IPS-NIHi7 (cell line): Measurements from ENCODE around the gene AHDC1.

ENCODE experiments used
- DNase-seq: peaks from one replicate; pipeline ENCODE4 v3.0.0; 2012; ENCODE audit warnings: mixed read lengths; ENCODE audit errors: extremely low spot score

Gene AHDC1

DNA sequence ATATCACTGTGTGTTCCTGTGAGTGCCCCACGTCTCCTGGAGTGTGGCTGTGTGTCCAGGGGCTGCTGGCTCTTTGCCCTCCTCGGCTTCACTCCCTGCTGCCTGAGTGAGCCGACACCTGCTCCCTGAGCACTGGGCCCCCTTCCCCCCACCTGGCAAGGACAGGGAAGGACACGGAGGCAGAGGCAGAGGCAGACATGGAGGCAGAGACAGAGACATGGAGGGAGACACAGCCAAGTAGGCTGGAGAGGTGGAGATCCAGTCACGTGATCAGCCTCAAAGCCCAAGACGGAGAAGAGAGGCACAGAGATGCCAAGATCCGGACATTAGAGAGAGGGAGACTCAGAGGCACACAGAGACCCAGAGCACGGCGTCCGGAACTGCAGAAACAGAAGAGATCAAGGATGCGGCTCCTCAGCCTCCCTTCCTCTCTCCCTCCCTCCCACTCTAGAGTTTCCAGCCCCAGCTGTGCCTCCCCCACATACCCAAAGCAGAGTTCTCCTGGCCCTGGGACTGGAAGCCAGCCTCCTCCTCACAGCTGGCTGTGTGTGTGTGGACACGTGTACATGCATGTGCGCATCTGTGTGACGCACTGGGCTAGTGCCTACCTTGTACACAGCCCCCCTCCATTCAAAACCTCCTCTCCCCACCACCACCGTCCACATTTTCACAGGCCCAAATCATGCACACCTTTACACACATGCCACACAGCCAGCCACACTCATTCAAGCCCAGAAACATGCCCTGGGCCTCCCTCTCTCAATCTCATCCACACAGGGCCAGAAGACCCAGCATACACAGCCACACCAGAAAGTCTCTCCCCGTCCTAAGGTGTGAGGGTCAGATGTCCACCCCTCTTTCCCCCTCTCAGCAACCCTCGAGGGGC lies 74.9 kb downstream of the AHDC1 start:
- no peak for DNase-seq

DNA sequence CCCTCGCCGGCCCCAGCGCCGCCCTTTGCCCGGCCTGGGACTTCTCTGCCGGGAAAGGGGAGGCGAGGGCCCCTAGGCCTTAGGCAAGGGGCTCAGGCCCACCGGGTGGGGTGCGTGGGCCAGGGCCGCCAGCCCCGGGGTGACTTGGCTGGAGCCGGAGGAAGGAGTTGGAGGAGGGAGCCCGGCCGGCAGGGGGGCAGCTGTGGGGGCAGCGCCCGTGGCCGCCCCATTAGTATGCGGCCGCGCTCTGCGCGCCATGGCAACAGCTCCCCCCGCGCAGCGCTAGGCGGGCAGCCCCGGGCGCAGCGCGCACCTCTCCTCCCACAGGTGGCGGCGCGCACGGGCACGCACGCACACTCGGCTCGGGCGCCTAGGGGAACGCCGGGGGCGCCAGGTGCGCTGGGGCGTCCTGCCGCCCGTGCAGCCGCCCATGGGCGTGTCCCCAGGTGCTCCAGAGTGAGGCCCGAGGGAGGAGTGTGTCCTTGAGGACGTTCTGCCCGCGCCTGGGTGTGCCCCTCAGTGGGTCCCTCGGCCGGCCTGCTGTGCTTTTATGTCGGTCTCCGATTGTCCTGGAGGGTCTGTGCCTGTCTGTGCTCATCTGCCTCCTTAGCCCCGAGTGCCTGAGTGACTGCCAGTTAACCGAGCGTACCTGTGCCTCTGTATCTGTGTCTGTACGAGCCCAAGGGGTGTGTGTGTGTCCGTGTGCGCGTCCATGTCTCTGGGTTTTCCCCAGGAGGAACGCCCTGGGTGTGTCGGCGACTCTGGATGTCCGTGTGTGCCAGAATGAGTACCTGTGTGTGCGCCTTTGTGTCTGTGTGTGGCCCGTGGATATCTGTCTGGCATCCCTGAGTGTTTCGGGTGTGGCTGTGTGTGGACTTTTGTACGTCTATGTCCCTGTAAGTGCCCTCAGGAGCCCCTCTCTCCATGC lies 75.8 kb downstream of the AHDC1 start:
- no peak for DNase-seq

DNA sequence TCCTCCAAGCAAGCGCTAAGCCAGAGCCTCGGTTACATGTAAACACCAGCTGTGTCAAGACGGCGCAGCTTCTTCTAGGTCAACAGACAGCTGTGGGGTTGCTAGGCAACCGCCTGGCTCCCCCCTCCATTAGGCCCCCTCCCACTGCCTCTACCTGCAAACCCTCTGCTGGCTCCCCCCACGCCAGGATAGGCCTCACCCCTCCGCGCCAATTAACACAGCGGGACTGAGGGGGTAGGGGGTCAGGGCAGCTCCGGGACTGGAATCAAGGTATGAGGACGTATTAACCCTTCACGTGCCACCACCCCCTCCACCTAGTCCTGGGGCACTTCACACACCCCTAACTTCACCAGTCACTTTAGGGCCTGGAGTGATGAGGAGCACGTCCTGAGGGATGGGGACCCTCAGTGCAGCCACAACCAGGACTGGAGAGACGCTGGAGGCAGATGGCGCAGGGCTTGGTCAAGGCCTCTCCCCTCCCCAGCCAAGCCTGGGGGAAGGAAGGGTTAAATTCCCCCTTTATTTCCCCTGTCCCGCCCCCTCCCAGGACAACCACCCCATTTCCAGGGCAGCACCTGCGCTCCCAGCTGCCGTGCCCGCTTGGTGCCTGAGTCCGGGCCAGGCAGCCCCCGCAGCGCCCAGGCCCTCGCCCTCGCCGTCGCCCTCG lies 76.6 kb downstream of the AHDC1 start:
- DNase-seq: peak; percentile 90

DNA sequence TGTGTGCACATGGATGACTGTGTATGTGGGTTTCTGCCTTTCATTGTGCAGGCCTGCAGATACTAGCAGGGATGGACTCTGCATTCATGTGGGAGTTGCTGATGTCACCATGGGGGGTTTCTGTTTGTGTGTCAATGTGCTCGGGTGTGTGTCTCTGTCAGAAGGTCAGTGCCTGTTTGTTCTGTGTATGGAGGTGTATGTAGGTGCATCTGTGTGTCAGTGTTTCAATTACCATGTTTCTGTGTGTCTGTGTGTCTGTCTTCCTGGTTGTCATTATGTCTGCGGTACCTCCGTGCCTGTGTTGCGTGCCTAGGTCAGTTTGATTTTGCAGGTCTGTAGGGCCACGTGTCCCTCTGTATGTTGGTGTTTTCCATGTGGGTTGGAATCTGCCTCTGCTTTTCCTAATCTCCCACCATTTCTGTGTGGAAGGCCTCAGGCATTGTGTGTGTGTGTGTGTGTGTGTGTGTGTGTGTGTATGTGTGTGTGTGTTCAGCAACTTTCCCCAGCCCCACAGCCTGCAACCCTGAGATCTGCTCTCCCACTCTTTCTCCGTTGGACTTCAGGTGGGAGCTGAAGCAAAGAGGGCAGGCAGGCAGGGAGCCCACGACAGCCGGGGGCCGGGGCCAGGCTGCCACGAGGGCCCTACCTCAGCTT lies 77.2 kb downstream of the AHDC1 start:
- DNase-seq: no peak

DNA sequence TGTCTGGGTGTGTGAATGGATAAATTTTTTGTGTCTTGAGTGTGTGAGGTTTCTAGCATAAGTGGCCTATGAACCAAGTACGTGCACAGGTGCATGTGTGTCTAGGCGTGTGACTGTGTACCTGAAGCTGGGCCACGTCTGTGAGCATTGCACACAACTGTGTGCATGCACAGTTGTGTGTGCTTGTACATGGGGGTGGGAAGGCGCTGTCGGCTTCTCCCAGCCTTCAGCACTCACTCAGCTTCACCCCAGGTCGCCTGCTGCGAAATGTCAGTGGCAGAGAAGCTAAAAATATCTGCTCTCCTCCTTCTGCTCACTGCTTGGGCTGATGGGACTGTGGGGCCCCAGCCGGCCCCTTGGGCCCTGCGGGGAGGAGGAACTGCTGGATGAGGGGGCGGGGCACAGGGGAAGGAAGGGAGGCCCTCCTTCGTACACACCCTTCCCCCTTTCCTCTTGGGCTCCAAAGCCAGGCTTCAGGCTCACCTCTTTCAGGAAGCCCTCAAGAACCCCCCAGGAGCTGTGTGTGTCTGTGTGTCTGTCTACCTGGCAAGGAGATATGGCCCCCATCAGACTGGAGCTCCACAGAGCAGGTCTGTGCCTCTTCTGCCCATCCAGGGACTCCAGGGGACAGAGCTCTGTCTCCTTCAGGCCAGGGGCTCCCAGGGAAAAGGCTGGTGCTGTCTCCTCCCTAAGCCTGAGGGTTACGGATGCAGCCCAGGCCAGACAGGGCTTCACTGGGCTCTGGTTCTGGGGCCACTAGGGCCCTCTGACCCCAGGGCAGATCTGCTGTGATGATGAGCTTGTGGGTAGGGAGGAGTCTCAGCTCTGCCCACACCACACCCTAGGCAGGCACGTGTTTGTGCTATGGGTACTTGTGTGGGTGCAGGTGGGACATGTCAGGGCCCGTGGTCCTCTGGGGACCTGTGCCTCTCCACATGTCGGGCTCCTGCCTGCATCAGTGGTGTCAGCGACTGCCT lies 78.4 kb downstream of the AHDC1 start:
- peak; percentile 78 for DNase-seq

DNA sequence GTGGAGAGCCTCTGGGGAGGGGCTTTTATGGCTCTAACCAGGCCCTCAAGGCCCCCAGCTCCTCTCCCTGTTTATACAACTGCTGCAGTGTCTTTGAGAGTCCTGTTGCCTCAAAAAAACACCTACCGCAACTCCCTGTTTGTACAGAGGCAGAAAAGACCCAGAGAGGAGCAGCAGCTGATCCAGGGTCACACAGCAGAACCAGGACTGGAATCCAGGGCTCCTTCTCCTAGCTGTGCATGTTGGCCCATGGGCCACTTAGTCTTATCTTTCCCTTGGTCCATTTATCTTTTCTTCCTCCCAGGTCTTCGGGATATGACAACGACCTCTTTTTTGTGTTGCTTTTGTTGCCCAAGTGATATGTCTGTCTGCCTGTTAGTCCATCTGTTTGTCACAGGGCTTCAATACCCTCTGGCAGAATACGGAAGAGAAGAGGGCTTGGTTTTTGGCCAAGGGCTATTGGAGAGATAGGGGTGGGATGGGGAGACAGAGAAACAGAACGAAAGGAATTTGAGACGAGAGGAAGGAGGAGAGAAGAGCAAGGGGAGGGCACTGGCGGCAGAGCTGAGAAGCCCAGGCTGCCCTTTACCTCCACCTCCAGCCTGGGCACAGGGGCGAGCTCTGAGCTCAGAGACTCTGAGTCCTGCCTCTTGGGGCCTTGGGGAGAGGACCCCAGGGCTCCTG lies 80.5 kb downstream of the AHDC1 start:
- no peak for DNase-seq

DNA sequence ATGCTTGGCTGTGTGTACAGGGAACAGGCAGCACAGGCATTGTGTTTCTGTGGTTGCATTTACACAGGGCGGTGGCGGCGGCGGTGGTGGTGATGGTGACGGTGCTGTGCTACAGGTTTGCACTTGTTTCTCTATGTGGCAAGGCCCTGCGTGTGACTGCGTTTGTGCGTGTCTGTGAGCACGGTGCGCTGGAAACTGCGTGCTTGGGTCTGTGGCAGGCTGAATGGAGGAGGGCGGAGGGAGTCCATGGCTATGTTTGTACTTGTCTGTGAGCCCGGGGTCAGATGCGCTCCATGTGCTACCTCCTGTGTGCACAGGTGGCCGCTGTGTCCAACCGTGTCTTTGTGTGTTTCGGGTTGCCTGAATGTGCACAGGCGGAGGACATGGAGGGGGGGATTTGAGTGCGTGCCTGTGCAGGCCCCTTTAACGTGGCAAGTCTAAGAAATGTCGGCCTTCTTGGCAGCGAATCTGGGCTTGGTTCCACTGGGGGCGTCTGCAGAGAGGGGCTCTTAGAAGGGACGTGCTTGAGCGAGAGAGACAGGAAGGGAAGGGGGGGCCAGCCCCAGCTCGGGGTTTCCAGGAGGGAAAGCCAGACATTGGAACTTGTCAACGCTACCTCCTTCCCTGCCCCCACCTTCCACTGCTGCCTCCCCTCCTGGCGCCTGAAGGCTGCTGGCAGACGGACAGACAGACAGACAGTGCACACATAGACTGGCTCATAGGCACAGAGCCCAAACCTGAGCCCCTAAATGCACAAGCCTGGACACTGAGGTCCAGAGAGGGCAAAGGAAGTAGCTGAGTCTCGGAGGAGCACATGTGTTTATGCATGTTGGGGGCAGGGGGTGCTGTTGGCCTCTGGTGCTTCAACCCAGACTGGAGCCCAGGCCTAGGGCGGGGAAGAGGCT lies 81.3 kb downstream of the AHDC1 start:
- DNase-seq: peak; percentile 65

DNA sequence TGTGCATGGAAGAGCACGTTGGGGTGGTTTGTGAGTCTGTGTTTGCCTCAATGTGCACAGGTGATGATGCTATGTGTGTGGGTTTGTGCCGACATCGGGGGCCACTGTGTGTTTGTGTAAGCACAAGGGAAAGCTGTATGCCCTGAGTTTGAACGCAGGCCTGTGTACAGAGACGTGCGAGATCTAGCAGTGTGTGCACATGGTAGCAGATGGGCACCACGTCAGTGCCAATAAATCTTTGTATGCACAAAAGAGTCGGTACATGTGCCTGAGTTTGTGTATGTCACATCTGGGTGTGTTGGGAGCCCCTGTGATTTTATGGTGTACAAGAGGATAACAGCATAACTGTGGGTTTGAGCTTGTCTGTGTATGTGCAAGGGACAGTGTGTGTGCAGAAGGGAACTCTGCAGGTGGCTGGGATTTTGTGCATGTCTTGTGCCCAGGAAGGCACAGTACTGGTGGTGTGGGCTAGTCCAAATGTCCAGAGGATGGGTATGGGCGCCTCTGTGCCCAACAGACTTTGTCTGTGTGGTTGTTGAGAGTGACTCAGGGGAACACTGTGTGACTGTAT lies 82.0 kb downstream of the AHDC1 start:
- no peak for DNase-seq

DNA sequence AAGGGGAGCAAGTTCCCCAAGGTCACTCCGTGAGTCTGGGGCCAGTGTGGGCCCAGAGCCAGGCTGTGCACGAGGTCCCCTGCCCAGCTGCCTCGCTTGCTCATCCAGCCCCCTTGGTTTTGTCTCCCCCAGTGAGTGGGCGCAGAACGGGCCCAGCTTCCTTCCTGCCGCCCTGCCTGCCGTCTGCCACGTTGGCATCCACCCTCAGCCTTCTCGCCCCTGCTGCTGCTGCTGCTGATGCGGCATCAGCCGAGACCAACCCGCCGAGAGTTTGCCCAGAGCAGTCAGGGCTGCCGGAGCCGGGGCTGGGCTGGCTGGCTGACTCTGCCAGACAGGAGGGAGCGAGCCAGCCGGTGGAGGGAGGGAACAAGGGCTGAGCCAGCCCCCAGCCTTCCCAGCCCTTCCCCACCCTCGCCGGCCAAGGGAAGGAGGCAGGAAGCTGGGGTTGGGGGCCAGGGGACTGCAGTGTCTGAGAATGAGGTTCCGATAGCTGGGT lies 82.6 kb downstream of the AHDC1 start:
- no peak for DNase-seq

DNA sequence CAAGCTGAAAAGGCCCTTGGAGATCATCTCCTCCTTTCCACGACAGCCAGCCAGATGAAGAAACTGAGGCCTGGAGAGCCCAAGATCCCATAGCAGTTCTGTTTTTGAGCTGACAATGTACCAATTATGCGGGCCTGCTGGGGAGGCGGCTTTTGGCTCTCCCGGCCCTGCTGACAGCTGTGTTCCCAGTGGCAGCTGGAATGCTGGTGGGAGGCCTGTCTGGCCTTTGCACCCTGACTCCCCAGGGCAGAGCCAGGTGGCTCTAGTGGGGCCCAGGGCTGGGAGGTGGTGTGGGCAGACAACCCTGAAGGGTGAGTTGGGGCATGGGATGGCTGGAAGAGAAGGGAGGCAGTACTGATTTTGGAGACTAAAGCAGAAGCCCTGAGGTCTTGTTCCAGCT lies 83.3 kb downstream of the AHDC1 start:
- no peak for DNase-seq

DNA sequence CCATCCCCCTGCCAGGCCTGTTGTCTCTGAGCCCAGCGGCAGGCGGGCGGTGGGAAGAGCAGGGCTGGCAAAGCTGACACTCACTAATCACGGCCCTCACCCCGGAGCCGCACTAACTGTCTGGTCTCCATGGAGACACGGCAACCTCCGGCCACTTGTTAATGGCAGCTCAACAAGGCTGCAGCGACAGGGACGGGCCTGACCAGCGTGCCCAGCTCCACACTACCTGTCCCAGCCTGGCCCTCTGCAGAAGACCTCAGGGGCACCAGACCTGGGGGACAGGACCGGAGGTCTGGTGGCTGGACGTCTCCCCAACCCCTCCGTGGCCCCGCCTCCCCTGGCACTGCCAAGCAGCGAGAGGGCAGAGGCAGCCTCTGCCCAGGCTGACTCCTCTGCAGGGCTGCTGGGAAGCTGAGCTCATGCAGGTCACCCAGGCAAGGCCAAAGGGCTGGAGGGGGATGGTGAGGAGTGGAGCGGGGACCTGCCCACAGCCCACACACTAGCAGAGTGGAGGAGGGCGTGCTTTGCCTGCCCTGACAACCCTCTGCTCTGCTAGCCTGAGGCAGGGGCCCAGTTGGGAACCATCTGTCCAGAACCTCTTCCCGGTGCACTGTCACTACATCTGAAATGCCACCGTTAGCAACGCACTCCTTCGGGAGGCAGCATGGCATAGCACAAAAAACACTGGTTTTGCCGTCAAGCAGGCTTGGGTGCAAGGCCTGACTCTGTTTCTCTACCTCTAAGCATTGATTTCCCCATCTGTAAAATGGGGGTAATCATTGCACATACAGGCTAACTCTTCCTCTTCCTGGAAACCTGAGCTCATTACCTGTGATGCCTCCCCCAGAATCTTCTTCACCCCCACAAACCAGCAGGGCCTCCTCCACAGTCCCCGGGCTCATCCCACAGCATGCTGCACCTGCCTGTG lies 84.3 kb downstream of the AHDC1 start:
- DNase-seq: no peak

DNA sequence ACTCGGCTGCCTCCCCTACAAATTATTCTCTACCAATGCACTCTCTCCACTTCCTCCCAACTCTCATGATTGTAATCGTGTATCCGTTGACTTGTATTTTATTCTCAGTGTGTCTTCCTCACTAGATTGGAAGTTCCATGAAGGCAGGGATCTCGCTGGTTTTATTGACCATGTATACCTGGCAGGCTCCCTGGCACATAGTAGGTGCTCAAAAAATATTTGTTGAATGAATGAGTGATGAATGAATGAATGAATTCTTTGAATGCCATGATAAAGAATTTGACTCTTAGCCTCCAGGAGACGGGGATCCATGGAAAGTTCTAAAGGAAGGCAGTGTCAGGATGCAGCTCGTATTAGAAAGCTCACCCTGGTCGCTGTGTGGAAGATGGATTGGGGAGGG lies 85.1 kb downstream of the AHDC1 start:
- no peak for DNase-seq

DNA sequence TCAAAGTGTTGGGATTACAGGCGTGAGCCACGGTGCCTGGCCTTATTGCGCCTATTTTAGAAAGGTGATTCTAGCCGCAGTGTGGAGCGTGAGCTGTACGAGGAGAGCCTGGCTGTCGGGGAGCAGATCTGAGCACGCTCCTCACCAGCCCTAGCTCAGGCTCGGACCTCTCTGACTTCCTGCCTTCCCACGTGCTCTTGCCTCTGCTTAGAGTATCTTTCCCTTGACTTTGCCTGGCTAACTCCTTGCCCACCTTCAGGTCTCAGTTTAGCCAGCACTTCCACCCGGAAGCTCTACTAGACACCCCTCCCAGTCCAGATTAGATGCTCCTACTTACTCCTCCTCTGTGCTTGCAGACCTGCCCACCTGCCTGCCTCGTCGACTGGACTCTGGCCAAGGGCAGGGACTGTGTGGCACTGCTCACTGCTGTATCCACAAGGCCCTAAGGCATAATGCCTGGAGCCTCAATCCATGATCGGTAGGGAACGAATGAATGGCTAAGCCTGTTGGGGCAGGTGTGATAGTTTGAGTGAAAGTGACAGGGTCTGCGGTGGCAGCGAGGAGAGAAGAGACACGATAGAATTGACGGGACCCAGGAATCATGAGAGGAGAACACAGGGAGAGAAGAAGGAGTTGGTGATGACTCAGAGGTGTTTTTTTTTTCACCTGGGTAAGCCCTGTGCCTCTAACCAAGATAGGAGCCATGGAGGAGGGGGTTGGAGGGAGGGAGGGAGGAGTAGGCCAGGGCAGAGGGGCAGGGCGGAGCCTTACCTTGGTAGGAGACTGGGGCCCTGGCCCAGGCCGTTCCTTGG lies 85.8 kb downstream of the AHDC1 start:
- no peak for DNase-seq

DNA sequence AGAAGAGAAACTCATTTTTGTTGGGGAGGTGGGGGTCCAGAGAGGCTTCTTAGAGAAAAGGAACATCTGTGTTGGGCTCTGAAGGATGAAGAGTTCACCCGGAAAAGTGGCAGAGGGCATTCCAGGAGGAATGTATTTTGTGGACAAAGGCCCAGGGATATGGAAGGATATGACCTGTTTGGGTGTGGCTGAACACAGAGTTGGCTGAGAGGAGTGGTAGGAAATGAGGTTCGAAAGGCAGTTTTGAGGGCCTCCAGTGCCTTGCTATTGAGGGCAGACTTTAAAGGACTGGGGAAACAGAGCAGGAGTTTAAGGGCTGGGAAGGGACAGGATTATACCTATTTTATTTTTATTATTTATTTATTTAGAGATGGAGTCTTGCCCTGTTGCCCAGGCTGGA lies 86.6 kb downstream of the AHDC1 start:
- no peak for DNase-seq

DNA sequence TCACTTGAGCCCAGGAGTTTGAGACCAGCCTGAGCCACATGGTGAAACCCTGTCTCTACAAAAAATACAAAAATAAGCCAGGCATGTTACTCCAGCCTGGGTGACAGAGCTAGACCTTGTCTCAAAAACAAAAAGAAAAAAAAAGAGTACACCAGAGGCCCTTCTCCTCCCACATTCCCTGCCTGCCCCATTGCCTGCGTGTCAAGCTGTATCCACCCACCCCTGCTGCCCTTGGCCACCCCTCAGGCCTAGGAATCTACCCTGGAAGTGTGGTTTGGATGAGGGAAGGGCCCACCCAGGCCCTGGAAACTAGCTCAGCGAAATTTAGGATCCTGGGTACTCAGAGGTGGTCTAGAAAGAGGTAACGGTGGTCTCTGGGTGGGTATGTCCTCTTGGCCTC lies 88.3 kb downstream of the AHDC1 start:
- DNase-seq: no peak

DNA sequence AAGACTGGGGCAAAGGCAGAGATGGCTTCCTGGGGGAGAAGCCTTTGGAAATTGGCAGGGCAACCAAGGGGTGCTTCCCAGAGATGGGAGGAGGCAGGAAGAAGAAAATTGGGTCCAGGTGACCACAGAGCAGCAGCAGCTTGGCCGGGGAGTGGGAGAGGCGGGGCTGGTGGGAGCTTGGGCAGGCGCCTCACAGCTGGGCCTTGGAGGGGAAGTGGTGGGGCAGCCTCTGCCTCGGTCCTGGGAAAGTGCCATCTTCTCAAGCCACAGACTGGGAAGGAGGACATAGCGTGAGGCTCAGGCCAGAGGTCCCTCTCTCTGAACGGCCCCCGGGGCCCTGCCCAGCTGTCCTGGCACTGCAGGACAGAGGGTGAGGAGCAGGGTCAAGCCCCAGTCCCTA lies 90.0 kb downstream of the AHDC1 start:
- DNase-seq: no peak
